HEK293 (cell line): ENCODE measurements around the gene RABGGTA.
A peak's percentile ranks its signal among the peaks of the same experiment; 100 is the strongest.

ENCODE experiments used
- CTCF ChIA-PET: fragments of 350-600 bp; formaldehyde crosslinking; extraction: SDS; loops from one replicate; lab custom pipeline; 2021; ENCODE audit warnings: antibody characterized with exemption; lab: Yijun Ruan, JAX
- POLR2A ChIA-PET: fragments of 300-600 bp; formaldehyde crosslinking; extraction: SDS; loops from one replicate; lab custom pipeline; 2020; ENCODE audit warnings: antibody characterized with exemption, inconsistent platforms; lab: Yijun Ruan, JAX
- H3K27ac ChIP-seq: fragments of 200-500 bp; sonication (Bioruptor generic); 2 replicates; pipeline ENCODE4 v1.5.1; 2014; ENCODE audit warnings: low read depth, low read length, control low read depth, inconsistent platforms; ENCODE audit errors: extremely low read depth
- H3K36me3 ChIP-seq, 2 experiments: fragments of 200-500 bp in 1 of 2; sonication (Bioruptor generic) in 1 of 2; 1 replicate in 1 of 2; 2 replicates in 1 of 2; pipeline ENCODE4 v1.5.1; 2014 to 2017; ENCODE audit warnings: inconsistent platforms in 2 of 2, low read length in 2 of 2; ENCODE audit not compliant: control insufficient read depth in 2 of 2, insufficient read depth in 1 of 2
- H3K4me1 ChIP-seq: fragments of 200-500 bp; sonication (Bioruptor generic); 2 replicates; pipeline ENCODE4 v1.5.1; 2014; ENCODE audit warnings: mild to moderate bottlenecking, low read length, inconsistent platforms; ENCODE audit not compliant: control insufficient read depth, insufficient read depth
- H3K4me3 ChIP-seq: 2 replicates; pipeline ENCODE4 v1.5.1; 2011; ENCODE audit warnings: low read depth, mild to moderate bottlenecking, control low read depth, low read length, moderate library complexity
- H3K9me3 ChIP-seq: fragments of 200-500 bp; sonication (Bioruptor generic); 2 replicates; pipeline ENCODE4 v1.5.1; 2014; ENCODE audit warnings: low read depth, low read length, inconsistent platforms; ENCODE audit not compliant: control insufficient read depth, insufficient read depth
- FEZF1 ChIP-seq: fragments of 450-650 bp; formaldehyde crosslinking; IDR thresholded peaks from 2 replicates; pipeline ENCODE4 v1.5.1; 2016; ENCODE audit warnings: missing biosample characterization, missing genetic modification characterization
- GLI2 ChIP-seq: fragments of 450-650 bp; formaldehyde crosslinking; IDR thresholded peaks from 2 replicates; pipeline ENCODE4; 2017; ENCODE audit warnings: missing biosample characterization, missing genetic modification characterization, low read depth, borderline replicate concordance
- GLI4 ChIP-seq: fragments of 450-650 bp; formaldehyde crosslinking; IDR thresholded peaks from 2 replicates; pipeline ENCODE4 v1.5.1; 2016; ENCODE audit warnings: missing biosample characterization, missing genetic modification characterization
- HOXC10 ChIP-seq: sonication (generic); formaldehyde crosslinking; IDR thresholded peaks from 2 replicates; pipeline ENCODE4 v1.8.1; 2023; ENCODE audit warnings: mild to moderate bottlenecking, missing genetic modification reagents
- IKZF3 ChIP-seq: fragments of 450-650 bp; IDR thresholded peaks from 2 replicates; pipeline ENCODE4 v1.5.0; 2018; ENCODE audit warnings: missing biosample characterization, mild to moderate bottlenecking, missing genetic modification characterization, moderate library complexity
- KLF16 ChIP-seq: fragments of 450-650 bp; formaldehyde crosslinking; IDR thresholded peaks from 2 replicates; pipeline ENCODE4 v1.5.1; 2017; ENCODE audit warnings: missing biosample characterization, missing genetic modification characterization
- KLF7 ChIP-seq: fragments of 450-650 bp; formaldehyde crosslinking; IDR thresholded peaks from 2 replicates; pipeline ENCODE4 v1.5.1; 2016; ENCODE audit warnings: missing biosample characterization, missing genetic modification characterization, borderline replicate concordance
- PRDM10 ChIP-seq: fragments of 450-650 bp; formaldehyde crosslinking; IDR thresholded peaks from 2 replicates; pipeline ENCODE4 v1.5.1; 2016; ENCODE audit warnings: missing biosample characterization, missing genetic modification characterization
- PRDM6 ChIP-seq: fragments of 450-650 bp; formaldehyde crosslinking; IDR thresholded peaks from 2 replicates; pipeline ENCODE4 v1.5.1; 2017; ENCODE audit warnings: missing biosample characterization, missing genetic modification characterization
- SP7 ChIP-seq: fragments of 450-650 bp; formaldehyde crosslinking; IDR thresholded peaks from 2 replicates; pipeline ENCODE4 v1.5.1; 2016; ENCODE audit warnings: missing biosample characterization, missing genetic modification characterization
- ZBTB21 ChIP-seq: fragments of 450-650 bp; formaldehyde crosslinking; IDR thresholded peaks from 2 replicates; pipeline ENCODE4 v1.5.1; 2017; ENCODE audit warnings: missing biosample characterization, missing genetic modification characterization
- ZFP41 ChIP-seq: fragments of 450-650 bp; formaldehyde crosslinking; IDR thresholded peaks from 2 replicates; pipeline ENCODE4 v1.5.1; 2016; ENCODE audit warnings: missing biosample characterization, missing genetic modification characterization, borderline replicate concordance
- ZNF10 ChIP-seq: fragments of 450-650 bp; formaldehyde crosslinking; IDR thresholded peaks from 2 replicates; pipeline ENCODE4 v1.5.1; 2017; ENCODE audit warnings: missing biosample characterization, missing genetic modification characterization
- ZNF146 ChIP-seq: fragments of 450-650 bp; formaldehyde crosslinking; IDR thresholded peaks from 2 replicates; pipeline ENCODE4 v1.5.1; 2016; ENCODE audit warnings: missing biosample characterization, missing genetic modification characterization
- ZNF19 ChIP-seq: fragments of 450-650 bp; formaldehyde crosslinking; IDR thresholded peaks from 2 replicates; pipeline ENCODE4; 2016; ENCODE audit warnings: missing biosample characterization, missing genetic modification characterization, low read depth
- ZNF335 ChIP-seq: fragments of 450-650 bp; formaldehyde crosslinking; conservative IDR thresholded peaks from 2 replicates; pipeline ENCODE4 v1.5.1; 2016; ENCODE audit warnings: missing biosample characterization, missing genetic modification characterization
- ZNF366 ChIP-seq: fragments of 450-650 bp; formaldehyde crosslinking; conservative IDR thresholded peaks from 2 replicates; pipeline ENCODE4 v1.5.1; 2016; ENCODE audit warnings: missing biosample characterization, missing genetic modification characterization
- ZNF449 ChIP-seq: fragments of 450-650 bp; formaldehyde crosslinking; IDR thresholded peaks from 2 replicates; pipeline ENCODE4 v1.5.1; 2017; ENCODE audit warnings: missing biosample characterization, mild to moderate bottlenecking, missing genetic modification characterization, moderate library complexity
- ZNF521 ChIP-seq: fragments of 450-650 bp; formaldehyde crosslinking; IDR thresholded peaks from 2 replicates; pipeline ENCODE4 v1.5.1; 2017; ENCODE audit warnings: missing biosample characterization, mild to moderate bottlenecking, missing genetic modification characterization
- ZNF544 ChIP-seq: fragments of 450-650 bp; formaldehyde crosslinking; IDR thresholded peaks from 2 replicates; pipeline ENCODE4 v1.5.0; 2017; ENCODE audit warnings: missing biosample characterization, missing genetic modification characterization
- ZNF548 ChIP-seq: fragments of 450-650 bp; formaldehyde crosslinking; IDR thresholded peaks from 2 replicates; pipeline ENCODE4 v1.5.1; 2016; ENCODE audit warnings: missing biosample characterization, missing genetic modification characterization
- ZNF626 ChIP-seq: fragments of 450-650 bp; sonication (Bioruptor Pico); formaldehyde crosslinking; IDR thresholded peaks from 2 replicates; pipeline ENCODE4 v1.5.1; 2018; ENCODE audit warnings: missing biosample characterization, missing genetic modification characterization, inconsistent platforms
- ZNF704 ChIP-seq: fragments of 450-650 bp; formaldehyde crosslinking; IDR thresholded peaks from 2 replicates; pipeline ENCODE4 v1.5.1; 2016; ENCODE audit warnings: missing biosample characterization, missing genetic modification characterization
- ZNF768 ChIP-seq: fragments of 450-650 bp; formaldehyde crosslinking; IDR thresholded peaks from 2 replicates; pipeline ENCODE4 v1.5.1; 2018; ENCODE audit warnings: missing biosample characterization, mild to moderate bottlenecking, missing genetic modification characterization
- ZNF776 ChIP-seq: fragments of 450-650 bp; formaldehyde crosslinking; IDR thresholded peaks from 2 replicates; pipeline ENCODE4 v1.5.0; 2017; ENCODE audit warnings: missing biosample characterization, missing genetic modification characterization, borderline replicate concordance
- ZSCAN23 ChIP-seq: fragments of 450-650 bp; formaldehyde crosslinking; IDR thresholded peaks from 2 replicates; pipeline ENCODE4 v1.5.1; 2016; ENCODE audit warnings: missing biosample characterization, missing genetic modification characterization
- ZSCAN30 ChIP-seq: fragments of 450-650 bp; IDR thresholded peaks from 2 replicates; pipeline ENCODE4 v1.5.1; 2018; ENCODE audit warnings: missing biosample characterization, mild to moderate bottlenecking, missing genetic modification characterization, moderate library complexity
- ZSCAN4 ChIP-seq: fragments of 450-650 bp; formaldehyde crosslinking; IDR thresholded peaks from 2 replicates; pipeline ENCODE4 v1.5.1; 2017; ENCODE audit warnings: missing biosample characterization, missing genetic modification characterization

The RABGGTA gene

GRCh38 chr14:24299255-24300191 is 28.1 kb upstream of the RABGGTA start, which contains the start of the genes DHRS1 and NOP9 (continued):
- no peak for TF ChIP-seq ZNF449 (tag by site-specific recombination)
- peak; percentile 95 for TF ChIP-seq KLF16 (tag by site-specific recombination)
- TF ChIP-seq ZNF544 (tag by site-specific recombination): no peak
- no peak for TF ChIP-seq HOXC10 (CRISPR knock-in tag)
- no peak for TF ChIP-seq ZNF626
- TF ChIP-seq ZNF335 (tag by site-specific recombination): peak; percentile 65
- TF ChIP-seq PRDM6 (tag by site-specific recombination): no peak
- no peak for TF ChIP-seq ZNF366 (tag by site-specific recombination)
- TF ChIP-seq ZSCAN4 (tag by site-specific recombination): no peak
- TF ChIP-seq ZNF776 (tag by site-specific recombination): no peak
- no peak for TF ChIP-seq ZNF19 (tag by site-specific recombination)
- TF ChIP-seq ZSCAN30: no peak
- no peak for TF ChIP-seq ZFP41 (tag by site-specific recombination)
- TF ChIP-seq ZBTB21 (tag by site-specific recombination): peak; percentile 95
- TF ChIP-seq SP7 (tag by site-specific recombination): peak; percentile 57; the same call in 1 of the 2 replicates
- no peak for TF ChIP-seq ZNF768

GRCh38 chr14:24298892-24299254 is 27.5 kb upstream of the RABGGTA start:
- peaks cover 19 to 51% of the 10 kb centered on the region in 2 experiments for H3K36me3 ChIP-seq
- ChIA-PET POLR2A (interaction anchor here (1.3 to 5.4 kb wide), 5 partner anchors 9 to 83 kb away, joined by 3 to 62 read pairs (median 10); partner anchors contain the start of genes CIDEB, MDP1, RABGGTA and TINF2), CTCF (interaction anchor here (0.7 to 5.7 kb wide), 12 partner anchors 10 to 139 kb away, joined by 3 to 133 read pairs (median 4); partner anchors contain the start of genes CIDEB, IRF9, LTB4R2 and TINF2)
- H3K9me3 ChIP-seq: no peaks in the 10 kb centered on the region
- peak overlapping the region; percentile 71; the same call in 1 of the 2 replicates for H3K27ac ChIP-seq
- peak overlapping the region; percentile 85 for H3K4me3 ChIP-seq
- H3K4me1 ChIP-seq: peaks cover 12% of the 10 kb centered on the region
- TF ChIP-seq ZNF521 (tag by site-specific recombination) (no peak), FEZF1 (tag by site-specific recombination) (no peak), GLI2 (tag by site-specific recombination) (no peak), ZSCAN23 (tag by site-specific recombination) (no peak), ZNF768 (no peak), IKZF3 (tag by site-specific recombination) (no peak), ZNF548 (tag by site-specific recombination) (no peak), ZNF19 (tag by site-specific recombination) (no peak), ZNF10 (no peak), KLF7 (tag by site-specific recombination) (no peak), ZNF704 (tag by site-specific recombination) (no peak), PRDM10 (tag by site-specific recombination) (no peak), ZNF146 (no peak), GLI4 (tag by site-specific recombination) (no peak)
